HPDE6-E6E7 (cell line): ENCODE results near the gene TMEM192.
"Not testable (repeated sequence)": the region's sequence is repeated elsewhere in the genome, so short reads cannot be mapped to it uniquely, and the experiment has no call there.

Experiments
- DNase-seq: peaks from one replicate; pipeline ENCODE4 v3.0.0; 2011; ENCODE audit warnings: missing footprints; ENCODE audit errors: extremely low spot score

Gene TMEM192

DNA sequence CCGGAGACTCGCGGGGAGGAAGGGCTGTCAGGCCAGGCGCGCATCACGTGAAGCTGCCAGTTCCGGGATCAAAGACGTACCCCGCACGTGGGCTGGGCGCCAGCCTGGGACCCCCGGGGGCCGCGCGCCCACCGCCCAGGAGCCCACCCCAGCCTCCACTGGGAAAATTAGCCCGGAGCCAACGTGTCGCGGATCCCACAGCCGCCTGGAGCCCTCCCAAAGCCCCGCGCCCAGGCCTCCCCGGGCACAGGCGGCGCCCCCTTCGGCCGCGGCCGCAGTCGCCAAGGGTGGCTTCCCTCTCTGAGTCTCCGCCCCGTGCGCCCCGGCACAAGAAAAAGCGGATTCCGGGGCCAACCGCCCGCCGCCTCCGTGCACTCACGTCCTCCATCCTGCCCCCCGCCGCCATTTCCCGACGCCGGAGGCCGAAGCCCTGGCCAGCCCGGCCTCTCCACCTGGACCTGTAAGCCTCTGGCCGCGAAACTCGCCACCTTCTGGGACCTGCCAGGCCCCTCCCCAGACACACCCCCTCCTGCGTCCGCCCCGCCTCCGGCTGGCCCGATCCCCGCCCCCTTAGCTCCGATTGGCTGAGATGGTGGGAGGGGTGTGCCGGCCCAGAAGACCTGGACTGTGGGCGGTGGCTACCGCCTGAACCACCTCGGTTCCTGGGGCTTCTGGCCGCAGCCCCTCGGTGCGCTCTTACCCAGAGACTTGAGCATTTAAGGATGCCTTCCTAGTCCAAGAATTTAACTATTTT lies at the start of gene TMEM192:
Gene TMEM192 (minus strand): TSS at position 493 of the 754 bp plus-strand sequence. CDS start 87 bp downstream, at position 406.
- DNase-seq, result peak; percentile 93

DNA sequence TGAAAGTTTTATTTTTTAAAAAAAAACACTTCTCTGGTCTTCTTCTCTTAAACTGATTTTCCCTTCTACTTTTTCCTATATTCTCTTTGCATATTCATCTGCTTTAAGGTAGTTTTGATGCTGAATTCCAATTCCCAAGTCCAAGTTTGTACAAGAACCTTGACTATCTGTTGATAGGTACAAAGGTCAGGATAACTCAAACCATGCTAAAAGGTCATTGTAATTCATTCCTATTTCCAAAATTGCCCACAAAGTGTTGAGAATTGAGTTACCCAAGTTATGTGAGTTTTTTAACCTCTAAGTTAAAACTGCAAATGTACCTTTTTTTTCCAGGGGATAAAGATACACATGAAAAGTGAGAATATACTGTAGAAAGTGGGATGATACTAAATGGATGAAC lies 46.1 kb upstream of the TMEM192 start:
- no peak for DNase-seq

GRCh38 chr4:165156906-165157305 lies 44.2 kb upstream of the TMEM192 start:
- no peak for DNase-seq

DNA sequence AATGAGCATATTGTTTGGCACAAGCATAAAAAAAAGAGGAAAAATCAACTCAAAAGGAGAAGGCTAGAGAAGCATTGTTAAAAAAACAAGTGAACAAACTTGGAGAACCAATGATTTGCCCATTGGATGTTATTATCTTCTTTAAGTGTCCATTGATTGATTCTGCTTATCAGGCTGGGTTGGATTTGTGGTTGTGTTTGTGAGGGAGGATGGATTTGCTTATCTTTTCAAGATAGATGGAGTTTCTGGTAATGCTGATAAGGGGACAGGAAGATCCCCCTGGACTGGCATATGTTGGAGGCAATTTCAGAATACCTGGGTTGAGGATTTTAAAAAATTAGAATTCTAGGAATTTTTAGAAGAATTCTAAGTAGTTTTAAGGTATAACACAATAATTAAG lies 41.8 kb upstream of the TMEM192 start:
- no peak for DNase-seq

DNA sequence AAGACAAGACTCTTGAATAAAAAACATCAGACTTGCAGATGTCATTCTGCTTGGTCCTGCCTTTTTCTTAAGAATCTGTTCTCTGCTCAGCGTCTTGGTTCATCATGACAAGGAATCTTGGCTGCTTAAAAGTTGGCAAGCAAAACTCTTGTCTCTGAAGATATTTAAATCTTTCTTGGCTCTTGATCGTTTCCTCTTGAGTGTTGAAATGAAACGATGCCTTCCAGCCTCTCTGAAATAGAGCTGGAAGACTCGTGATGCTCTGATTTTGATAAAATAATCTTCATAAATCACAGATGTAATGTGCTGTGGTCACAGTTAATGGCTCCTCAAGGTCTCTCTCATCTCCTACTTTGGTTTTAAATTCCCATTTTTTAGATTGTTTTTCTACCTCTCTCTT lies 39.9 kb upstream of the TMEM192 start:
- DNase-seq, result no peak

DNA sequence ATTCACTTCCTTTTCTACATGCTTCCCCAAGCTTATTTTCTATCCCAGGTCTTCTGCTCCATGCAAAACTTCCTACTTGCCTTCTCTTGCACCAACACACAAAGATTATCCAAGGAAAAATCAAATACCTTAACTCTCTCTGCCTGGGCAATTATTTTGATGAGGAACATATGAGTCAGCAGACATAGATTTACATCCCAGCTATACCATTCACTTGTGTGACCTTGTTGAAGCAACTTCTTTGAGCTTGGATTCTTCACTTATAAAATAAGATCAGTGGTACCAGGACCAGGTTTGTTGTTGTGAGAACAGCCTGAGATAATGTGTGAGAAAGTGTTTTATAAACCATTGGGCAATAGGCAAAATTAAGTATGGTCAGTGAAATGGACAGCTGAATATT lies 39.1 kb upstream of the TMEM192 start:
- peak; percentile 10 for DNase-seq

- DNase-seq, result no peak
Observed at GRCh38 chr4:165150545-165150944, 37.9 kb upstream of the TMEM192 start.

DNA sequence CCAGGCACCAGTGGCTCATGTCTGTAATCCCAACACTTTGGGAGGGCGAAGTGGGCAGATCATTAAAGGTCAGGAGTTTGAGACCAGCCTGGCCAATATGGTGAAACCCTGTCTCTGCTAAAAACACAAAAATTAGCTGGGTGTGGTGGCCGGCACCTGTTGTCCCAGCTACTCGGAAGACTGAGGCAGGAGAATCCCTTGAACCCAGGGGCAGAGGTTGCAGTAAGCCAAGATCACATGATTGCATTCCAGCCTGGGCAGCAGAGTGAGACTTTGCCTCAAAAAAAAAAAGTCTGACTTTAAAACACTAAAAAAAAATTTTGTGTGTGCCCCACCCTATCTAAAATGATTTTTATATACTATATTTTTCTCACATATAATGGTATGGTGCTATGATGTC lies 26.2 kb upstream of the TMEM192 start:
- no peak for DNase-seq

GRCh38 chr4:165137205-165137604 lies 24.5 kb upstream of the TMEM192 start:
- no peak for DNase-seq

DNA sequence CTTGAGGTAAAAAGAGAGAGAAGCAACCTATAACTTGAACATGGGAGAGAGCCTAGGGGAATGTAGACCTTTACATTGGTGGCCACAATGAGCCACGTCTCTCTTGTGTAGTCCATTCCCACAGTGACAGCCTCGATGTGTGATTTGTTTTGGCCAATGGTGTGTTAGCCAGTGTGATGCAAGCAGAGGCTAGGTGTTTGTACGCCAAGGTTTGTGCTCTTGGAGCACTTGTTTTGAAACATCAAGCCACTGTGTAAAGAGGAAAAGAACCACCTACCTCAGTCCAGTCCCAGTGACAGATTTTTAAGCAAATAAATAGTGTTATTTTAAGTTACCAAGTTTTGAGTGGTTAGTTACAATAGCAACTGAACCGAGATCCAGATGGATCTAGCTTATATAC lies 23.9 kb upstream of the TMEM192 start:
- DNase-seq, result no peak

- no peak for DNase-seq
Observed at GRCh38 chr4:165133150-165133549, 20.5 kb upstream of the TMEM192 start.

DNA sequence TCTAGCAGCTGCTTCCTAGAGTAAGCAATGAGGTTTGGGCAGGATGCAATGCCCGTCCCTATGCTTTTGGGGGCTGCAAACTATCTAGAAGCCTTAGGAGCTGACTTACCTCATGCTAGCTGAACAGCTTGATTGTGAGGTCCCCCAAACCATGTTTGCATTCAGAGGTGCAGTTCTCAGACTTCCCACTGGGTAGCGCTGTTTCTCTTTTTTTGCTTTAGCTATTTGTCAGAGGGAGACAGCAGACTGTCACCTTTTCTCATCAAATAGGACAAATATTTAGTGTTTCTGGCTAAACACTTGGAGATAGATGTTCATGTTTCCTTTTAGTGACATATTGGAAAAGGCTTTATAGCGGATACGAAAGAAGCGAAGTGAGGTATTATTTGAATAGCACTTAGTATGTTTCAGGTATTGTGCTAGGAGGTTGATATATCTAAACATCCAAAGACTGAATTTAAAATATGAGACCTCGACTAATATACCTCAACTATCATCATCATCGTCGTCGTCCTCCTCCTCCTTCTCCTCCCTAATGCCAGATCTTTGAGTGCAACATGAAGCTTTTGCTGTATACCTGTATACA lies 18.7 kb upstream of the TMEM192 start:
- peak; percentile 45 for DNase-seq

GRCh38 chr4:165129924-165130323 lies 17.3 kb upstream of the TMEM192 start:
- DNase-seq, result no peak

GRCh38 chr4:165125869-165126499 lies 13.3 kb upstream of the TMEM192 start:
- DNase-seq, result not testable (repeated sequence)

GRCh38 chr4:165124488-165124887 lies 11.8 kb upstream of the TMEM192 start:
- DNase-seq, result no peak

DNA sequence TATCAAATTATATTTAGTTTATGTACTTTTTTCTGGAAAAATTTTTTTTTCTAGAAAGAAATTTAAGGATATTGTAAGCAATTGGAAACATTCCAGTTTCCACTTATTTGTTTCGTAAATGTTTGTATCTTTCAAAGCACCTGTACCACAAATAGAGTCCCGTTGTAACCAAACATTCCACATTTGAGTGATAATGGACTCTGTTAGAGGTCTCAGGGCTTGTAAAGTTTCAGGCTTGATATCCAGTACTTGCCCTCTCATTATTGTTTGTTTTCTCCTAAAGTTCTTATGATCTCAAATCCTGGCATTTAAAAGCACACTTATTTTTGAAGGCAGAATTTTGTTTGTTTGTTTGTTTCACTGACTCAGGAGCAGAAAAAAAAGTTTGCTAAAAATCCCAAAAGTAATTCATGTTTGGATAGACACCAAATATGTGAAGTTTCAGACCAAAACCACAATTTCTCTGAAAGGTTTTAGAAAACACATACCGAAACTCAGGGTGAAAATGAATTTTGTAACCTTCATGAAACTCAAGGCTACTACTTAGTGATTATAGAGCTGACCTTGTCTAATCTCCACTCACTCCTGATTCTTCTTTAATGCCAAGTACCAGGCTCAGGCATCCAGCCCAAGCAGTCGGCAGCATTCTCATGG lies 5.7 kb upstream of the TMEM192 start:
- DNase-seq, result no peak

DNA sequence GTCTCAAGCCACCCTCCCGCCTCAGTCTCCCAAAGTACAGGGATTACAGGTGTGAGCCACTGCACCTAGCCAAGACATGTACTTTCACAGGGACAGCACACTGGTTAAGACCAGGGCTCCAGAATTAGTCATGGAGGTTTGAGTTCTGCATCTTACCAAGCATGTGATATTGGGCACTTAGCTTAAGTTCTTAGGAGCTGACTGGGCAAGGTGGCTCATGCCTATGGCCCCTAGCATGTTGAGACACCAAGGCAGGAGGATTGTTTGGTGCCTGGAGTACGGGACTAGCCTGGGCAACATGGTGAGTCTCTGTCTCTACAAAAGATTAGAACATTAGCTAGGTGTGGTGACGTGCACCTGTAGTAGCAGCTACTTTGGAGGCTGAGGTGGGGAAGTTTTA lies 2.6 kb upstream of the TMEM192 start:
- no peak for DNase-seq

- DNase-seq, result no peak
Observed at GRCh38 chr4:165111906-165112367, 723 bp downstream of the TMEM192 start.

DNA sequence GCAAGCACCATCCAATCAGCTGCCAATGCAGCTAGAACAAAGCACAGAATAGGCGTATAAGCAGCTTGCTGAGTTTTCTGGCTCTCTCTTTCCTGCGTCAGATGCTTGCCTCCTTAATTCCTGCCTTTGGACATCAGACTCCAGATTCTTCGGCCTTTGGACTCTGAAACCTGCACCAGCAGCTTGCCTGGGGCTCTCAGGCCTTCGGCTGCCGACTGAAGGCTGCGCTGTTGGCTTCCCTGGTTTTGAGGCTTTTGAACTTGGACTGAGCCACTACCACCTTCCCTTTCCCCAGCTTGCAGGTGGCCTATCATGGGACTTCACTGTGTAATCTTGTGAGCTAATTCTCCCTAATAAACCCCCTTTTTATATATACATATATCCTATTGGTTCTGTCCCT lies 6.1 kb downstream of the TMEM192 start:
- no peak for DNase-seq

DNA sequence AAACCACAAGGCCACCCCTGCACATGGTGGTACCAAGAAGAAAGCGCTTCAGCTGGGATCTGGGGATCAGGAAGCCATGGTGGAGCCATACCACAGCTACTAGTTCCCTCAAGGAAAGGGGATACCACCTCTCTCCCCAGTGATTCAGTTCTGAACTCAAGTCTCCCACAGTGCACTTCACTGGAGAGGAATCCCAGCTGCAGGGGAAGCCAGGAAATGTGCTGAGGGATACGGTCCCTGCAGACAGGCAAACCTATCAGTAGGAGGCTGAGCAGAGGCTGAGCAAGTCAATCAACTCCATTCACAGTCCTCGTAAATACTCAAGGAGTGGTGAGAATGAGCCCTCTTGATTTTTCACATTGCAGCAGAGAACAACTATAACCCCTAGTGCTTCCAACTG lies 11.0 kb downstream of the TMEM192 start:
- DNase-seq, result no peak

- peak; percentile 16 for DNase-seq
Observed at GRCh38 chr4:165096776-165097175, 15.9 kb downstream of the TMEM192 start.

DNA sequence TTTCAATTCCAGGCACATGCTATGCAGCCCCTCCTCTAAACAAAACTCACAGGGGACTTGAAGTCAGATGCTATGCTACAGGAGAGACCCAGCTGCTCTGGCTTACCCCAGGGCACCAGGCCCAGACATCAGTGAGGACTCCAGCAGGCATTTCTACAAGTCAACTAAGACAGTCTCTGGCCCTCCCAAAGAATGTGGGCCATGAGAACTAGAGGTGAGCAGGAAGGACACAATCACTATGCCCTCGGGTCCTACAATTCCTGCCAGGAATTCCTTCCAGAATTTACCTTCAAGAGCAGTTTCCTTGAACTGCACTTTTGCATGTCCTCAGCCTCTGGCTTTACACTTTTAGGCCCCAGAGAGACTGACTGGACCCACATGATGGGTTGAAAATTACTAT lies 17.4 kb downstream of the TMEM192 start:
- no peak for DNase-seq
